HG03575 (cell line): ENCODE data around the gene ZER1.

Source experiments
- ATAC-seq: cut with Tn5 transposase; IDR thresholded peaks from one replicate; pipeline ENCODE4 v1.9.1; 2021; ENCODE audit not compliant: unreplicated experiment, insufficient number of reproducible peaks, low FRiP score; ENCODE audit errors: extremely low read depth

The ZER1 gene

GRCh38 chr9:128750926-128751595 lies 20.7 kb downstream of the ZER1 start:
- no peak for ATAC-seq

GRCh38 chr9:128747241-128747640 lies 24.5 kb downstream of the ZER1 start:
- ATAC-seq = no peak

- ATAC-seq = no peak
Measured at GRCh38 chr9:128743421-128743820, 28.3 kb downstream of the ZER1 start.

GRCh38 chr9:128742401-128742800 lies 29.3 kb downstream of the ZER1 start:
- no peak for ATAC-seq

DNA sequence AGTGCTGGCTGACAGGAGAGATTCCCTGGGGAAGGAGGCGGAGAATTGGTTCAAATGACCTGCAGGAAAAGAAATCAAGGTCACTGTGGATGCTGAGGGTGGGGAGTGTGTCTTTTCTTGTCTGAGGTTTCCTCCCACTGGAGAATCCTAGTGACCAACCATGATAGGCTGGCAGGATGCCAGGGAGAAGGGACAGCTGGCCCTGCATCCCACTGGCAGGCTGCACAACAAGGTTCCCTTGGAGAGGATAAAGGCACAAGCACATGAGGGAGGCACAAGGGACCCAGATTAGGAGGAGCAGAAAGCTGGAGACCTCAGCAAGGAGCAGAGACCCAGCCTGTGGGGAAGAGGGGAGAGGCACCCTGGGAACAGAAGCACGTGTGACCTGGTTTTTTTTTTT lies 36.4 kb downstream of the ZER1 start:
- no peak for ATAC-seq

DNA sequence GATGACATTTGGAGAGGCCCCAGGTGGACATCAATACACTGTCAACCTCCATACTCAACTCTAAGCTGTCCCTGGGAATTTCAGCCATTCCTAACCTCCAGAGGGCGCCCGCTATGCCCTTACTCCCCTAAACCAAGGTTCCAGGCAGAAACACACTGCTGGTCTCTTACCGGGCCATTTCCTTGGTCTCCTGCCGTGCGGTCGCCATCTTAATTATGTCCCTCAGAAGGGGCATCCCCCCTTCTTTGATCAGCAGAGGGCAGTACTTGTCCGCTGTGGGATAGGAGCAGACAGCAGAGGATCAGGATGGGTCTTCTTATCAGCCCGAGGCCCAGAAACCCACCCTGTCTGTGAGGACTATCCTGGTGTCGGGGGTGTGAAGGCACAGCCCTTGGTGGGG lies 38.5 kb downstream of the ZER1 start:
- ATAC-seq = no peak

GRCh38 chr9:128732576-128732975 lies 39.2 kb downstream of the ZER1 start:
- ATAC-seq = no peak

DNA sequence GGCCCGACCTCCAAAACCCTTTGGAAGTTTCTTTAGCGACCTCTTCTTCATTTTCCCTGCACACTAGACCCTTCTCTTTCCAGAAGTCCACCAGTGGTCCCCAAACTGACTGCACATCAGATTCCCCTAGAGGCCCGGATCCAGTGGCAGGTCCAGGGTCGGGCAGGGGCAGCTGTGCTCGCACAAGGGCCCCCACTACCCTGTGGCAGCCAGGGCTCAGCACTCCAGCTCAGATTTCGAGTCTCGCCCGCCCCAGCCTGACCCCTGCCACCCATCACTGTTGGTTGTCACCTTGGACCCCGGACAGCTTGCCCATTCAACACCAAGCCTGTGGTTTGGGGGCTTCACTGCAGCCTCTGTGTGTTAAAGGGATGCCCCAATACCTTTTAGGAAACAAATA lies 40.0 kb downstream of the ZER1 start:
- no peak for ATAC-seq

DNA sequence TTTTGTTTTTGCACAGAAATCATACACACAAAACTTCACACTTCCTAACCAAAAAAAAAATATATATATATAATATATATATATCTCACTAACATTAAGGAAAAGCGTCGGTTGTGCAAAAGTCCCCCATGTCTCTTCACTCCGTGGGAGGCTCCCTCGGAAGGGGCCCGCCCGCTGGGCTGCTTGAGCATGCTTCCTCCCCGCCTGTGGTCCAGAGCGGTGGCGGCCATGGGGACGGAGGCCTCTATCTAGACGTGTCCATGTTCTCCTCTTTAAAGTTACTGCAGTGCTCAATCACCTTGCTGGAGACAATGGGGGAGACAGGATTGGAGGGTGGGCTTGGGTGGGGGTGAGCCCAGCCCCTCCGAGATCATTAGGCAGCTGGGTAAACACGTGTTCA lies 40.6 kb downstream of the ZER1 start:
- no peak for ATAC-seq

GRCh38 chr9:128729766-128730517 lies 41.8 kb downstream of the ZER1 start:
- ATAC-seq = no peak

DNA sequence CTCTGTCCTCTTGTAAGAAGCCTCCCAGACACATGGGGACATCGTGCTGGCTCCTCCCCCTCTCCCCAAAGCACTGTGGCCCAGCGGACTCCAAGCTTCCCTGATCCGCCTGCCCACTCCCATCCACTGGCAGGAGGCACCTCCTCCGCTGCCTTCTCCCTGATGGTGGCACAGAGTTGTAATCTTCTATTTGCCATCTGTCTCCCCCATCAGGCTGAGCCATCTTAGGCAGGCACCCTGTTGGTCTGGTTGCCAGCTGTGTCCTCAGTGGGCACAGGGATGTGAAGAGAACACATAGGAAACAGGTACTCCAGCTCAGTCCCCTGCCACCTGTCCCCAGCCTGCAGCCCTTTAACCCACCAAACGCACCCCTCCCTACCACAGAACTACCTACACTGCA lies 42.4 kb downstream of the ZER1 start:
- ATAC-seq = no peak

DNA sequence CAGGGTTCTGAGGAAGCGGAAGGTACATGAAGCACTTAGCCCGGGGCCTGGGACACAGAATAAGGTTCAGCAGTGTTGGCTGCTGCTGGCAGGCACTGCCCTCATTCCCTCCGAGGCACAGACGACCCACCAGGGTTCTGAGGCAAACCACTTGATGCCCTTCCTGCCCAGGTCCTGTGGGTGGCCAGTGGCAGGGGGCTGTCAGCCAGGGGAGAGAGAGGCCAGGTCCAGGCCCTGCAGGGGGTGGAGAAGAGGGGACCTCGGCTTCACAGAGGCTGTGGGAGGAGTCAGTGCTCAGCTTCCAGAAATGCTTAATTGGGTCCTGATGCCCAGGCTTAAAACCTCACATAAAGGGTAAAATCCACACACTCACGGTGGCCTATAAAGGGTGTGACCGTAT lies 43.4 kb downstream of the ZER1 start:
- no peak for ATAC-seq

GRCh38 chr9:128727640-128728248 lies 44.0 kb downstream of the ZER1 start:
- no peak for ATAC-seq

- ATAC-seq = no peak
Measured at GRCh38 chr9:128724744-128725211, 46.9 kb downstream of the ZER1 start.

DNA sequence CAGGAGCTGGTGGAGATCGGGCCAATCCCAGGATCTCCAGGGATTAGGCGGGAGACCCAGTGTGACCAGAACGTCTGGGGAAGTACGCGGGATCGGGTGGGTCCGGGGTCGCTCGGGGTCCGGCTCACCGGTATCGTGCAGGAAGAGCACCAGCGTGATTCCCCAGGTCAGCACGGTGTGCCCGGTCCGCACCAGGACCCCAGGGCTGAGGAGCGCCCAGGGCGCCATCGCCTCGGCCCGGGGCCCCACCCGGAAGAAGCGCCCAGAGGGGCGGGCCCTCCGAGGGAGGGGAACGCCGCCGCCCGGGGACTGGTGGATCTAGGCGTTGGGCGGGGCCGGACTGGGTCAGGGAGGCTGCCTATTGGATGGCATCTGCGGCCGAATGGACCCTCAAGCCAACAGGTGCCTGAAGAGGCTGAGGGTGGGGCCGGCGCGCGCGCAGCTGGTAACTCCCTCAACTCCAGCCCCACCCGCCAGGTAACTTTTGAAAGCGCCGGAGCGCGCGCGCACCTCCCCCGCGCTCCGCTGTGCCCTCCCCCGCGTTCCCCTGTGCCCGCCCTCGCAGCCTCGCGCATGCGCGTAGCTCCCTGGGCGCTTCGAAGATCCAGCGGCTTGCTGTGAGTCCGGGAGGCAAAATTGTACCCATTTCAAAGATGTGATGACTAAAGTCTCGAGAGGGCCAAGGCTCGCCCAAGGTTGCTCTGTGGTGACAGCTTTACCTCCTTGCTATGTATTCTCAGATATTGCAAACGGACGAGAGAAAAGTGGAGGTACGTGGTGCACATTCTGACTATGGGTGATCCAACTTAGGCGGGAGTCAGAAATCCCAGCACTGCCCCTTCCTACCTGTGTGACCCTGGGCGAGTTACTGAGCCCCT lies 47.6 kb downstream of the ZER1 start, which contains the start of gene ZDHHC12:
TSS of gene ZDHHC12 (minus strand) at position 262 of the 878 bp plus-strand sequence. CDS start at position 228, 34 bp downstream.
- ATAC-seq = peak; percentile 58

DNA sequence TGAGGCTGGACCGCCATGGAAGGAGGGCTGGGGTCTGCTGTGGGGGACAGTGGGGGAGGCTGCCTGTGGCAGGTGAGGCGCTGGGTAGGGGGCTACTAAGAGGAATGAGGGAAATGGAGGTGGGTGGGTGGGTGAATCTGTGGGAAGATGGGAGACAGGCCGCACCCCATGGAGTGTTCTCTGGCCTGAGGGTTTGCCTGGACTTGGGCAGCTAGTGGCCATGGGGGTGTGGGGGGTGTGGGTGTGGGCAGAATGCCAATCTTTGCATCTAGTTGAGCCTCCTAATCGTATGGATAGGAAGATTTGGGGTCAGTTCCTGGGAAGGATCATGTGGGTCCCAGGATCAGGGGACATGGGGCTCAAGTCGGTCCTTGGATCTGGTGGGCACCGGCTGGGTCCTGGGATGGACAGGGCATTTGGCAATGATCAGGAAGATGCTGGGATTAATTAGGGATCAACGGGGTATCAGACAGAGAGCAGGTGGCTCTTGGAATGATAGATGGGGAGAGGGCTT lies 48.3 kb downstream of the ZER1 start:
- ATAC-seq = no peak

DNA sequence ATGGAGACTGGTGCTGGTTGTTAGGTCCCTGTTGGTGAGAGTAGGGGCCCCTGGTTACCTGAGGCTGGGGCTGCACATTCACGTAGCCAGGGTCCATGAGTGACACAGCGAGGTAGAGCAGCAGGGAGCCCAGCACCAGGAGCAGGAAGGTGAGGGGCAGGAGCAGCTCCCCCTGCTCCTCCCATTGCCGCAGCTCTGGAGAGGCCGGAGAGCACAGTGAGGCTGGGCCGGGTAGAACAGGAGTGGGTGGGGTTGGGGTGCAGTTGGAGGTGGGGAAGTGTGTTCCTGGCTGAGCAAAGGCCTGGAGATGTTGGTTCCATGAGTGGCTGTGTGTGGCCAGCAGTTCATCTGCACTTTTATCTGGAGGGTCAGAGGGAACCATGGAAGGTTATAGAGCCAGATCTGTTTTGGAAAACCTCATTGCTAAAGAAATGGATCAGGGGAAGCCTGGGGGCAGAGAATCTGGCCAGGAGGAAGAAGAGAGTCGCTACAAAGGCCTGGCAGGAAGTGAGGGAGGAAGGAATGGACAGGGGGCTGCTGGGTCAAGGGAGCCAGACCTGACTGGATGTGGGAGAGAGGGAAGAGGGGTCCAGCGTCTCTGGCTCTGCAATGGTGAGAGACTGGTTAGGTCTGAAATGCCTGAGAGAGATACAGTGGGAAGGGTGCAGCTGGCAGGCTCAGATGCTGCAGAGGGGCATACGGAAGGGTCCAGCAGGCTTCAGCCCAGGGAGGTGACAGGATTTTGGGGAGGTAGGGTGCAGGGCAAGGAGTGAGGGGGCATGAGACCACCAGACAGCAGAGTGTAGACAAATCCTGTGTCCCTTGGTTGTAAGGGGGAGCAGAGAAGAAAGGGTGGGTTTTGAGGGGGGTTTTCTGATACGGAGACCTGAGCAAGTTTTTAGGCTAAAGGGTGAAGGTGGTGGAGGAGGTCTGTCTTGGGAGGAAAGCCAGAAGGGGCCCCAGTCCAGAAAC lies 49.1 kb downstream of the ZER1 start:
- ATAC-seq = no peak

DNA sequence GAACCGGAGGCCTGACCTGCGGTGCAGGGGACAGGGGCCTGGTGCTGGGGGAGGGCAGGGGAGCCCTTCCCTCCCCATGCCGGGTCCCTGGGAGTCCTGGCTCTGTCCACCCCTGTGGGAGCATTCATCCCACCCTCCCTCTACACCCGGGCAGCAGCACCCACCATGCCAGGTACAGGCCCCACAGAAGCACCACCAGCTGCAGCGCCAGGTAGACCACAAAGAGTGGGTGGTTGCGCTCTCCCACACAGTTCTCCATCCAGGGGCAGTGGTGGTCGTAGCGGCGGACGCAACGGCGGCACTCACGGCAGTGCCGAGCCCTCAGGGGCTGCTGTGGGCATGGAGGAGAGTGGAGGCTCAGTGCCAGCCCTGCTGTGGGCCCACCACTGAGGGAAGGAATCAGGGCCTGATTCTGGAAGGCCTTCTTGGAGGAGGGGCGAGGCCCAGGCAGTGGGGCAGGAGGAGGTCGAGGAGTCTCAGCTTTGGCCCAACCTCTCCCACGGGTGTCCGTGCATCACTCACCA lies 50.2 kb downstream of the ZER1 start:
- no peak for ATAC-seq
